GM12878 (cell line): ENCODE results near the gene DDHD1. TPM values are rescaled to one million over a fixed set of nuclear protein-coding genes. Genes with fewer than 3 reads are reported as not detected.

Experiments used
- ATAC-seq: fragments of 200-7000 bp; cut with Tn5 transposase; 3 replicates; pipeline ENCODE4 v1.9.1; 2020; ENCODE audit warnings: mild to moderate bottlenecking, moderate library complexity
- BruUV-seq: library from RNA; stranded (reverse); fragments of 400-500 nt; replicated peaks from 2 replicates; lab custom pipeline; 2021; lab: Mats Ljungman, UMichigan
- CTCF ChIA-PET: fragments of 300-600 bp; sonication (Branson Sonifier 250); formaldehyde crosslinking; extraction: SDS; loops from one replicate; lab custom pipeline; 2021; ENCODE audit warnings: inconsistent platforms; lab: Yijun Ruan, JAX
- POLR2A ChIA-PET: fragments of 350-600 bp; formaldehyde crosslinking; extraction: SDS; loops from one replicate; lab custom pipeline; 2021; ENCODE audit warnings: inconsistent platforms; lab: Charles Lee
- RAD21 ChIA-PET: fragments of 300-600 bp; sonication (Branson Sonifier 250); formaldehyde crosslinking; loops from one replicate; lab custom pipeline; 2023; ENCODE audit warnings: antibody characterized with exemption; ENCODE audit not compliant: unreplicated experiment; lab: Charles Lee
- SMC1A ChIA-PET: fragments of 300-600 bp; sonication (Branson Sonifier 250); formaldehyde crosslinking; loops from one replicate; lab custom pipeline; 2023; ENCODE audit not compliant: unreplicated experiment, uncharacterized antibody; lab: Charles Lee
- DNase-seq: peaks from one replicate; pipeline ENCODE4 v3.0.0-alpha.2; 2011; ENCODE audit warnings: low read depth, low spot score
- FAIRE-seq: peaks from 3 replicates; lab custom pipeline; 2011; peaks lifted over from hg19 to GRCh38; lab: Jason Lieb, UNC
- H2AFZ ChIP-seq: 2 replicates; pipeline ENCODE4 v1.6.0; 2011; ENCODE audit warnings: low read depth, low read length, control low read depth; ENCODE audit not compliant: control insufficient read depth
- H3K27ac ChIP-seq: 2 replicates; pipeline ENCODE4 v1.5.1; 2011; ENCODE audit warnings: control low read depth; ENCODE audit not compliant: control insufficient read depth, insufficient read depth
- H3K27me3 ChIP-seq, 2 experiments: replicated peaks in 1 of 2; 2 replicates each; pipeline versions ENCODE4 v1.6.0 to v1.6.1; 2011; ENCODE audit warnings: low read length in 1 of 2; ENCODE audit not compliant: control insufficient read depth in 2 of 2, insufficient read depth in 2 of 2
- H3K36me3 ChIP-seq, 2 experiments: 2 replicates each; pipeline ENCODE4 v1.5.1; 2011; ENCODE audit warnings: low read length in 1 of 2; ENCODE audit not compliant: control insufficient read depth in 2 of 2, insufficient read depth in 2 of 2
- H3K4me1 ChIP-seq: 2 replicates; pipeline ENCODE4 v1.6.1; 2011; ENCODE audit warnings: mild to moderate bottlenecking, low read length, moderate library complexity, mixed read lengths; ENCODE audit not compliant: control insufficient read depth, insufficient read depth
- H3K4me2 ChIP-seq: 2 replicates; pipeline ENCODE4 v1.6.0; 2011; ENCODE audit warnings: control low read depth; ENCODE audit not compliant: control insufficient read depth, insufficient read depth
- H3K4me3 ChIP-seq: fragments of 200-600 bp; sonication (generic); 2 replicates; pipeline ENCODE4 v1.5.1; 2016
- H3K79me2 ChIP-seq: 2 replicates; pipeline ENCODE4 v1.6.0; 2011; ENCODE audit warnings: low read length; ENCODE audit not compliant: control insufficient read depth, insufficient read depth
- H3K9ac ChIP-seq: 2 replicates; pipeline ENCODE4 v1.8.0; 2011; ENCODE audit warnings: low read length, control low read depth, mixed read lengths; ENCODE audit not compliant: control insufficient read depth, insufficient read depth
- H3K9me3 ChIP-seq: replicated peaks from 3 replicates; pipeline ENCODE4 v1.5.1; 2011; ENCODE audit warnings: mild to moderate bottlenecking, low read length; ENCODE audit not compliant: control insufficient read depth, insufficient read depth
- H4K20me1 ChIP-seq: 2 replicates; pipeline ENCODE4 v1.6.0; 2011; ENCODE audit not compliant: control insufficient read depth, insufficient read depth
- BACH1 ChIP-seq: fragments of 450-650 bp; IDR thresholded peaks from 2 replicates; pipeline ENCODE4 v1.6.1; 2017; ENCODE audit warnings: mild to moderate bottlenecking, borderline replicate concordance
- BRCA1 ChIP-seq: IDR thresholded peaks from 2 replicates; pipeline ENCODE4 v1.6.1; 2011; ENCODE audit warnings: low read depth, low read length, improper control_type of control experiment
- E4F1 ChIP-seq: fragments of 450-650 bp; IDR thresholded peaks from 2 replicates; pipeline ENCODE4 v1.6.1; 2018; ENCODE audit warnings: borderline replicate concordance, mild to moderate bottlenecking; ENCODE audit not compliant: partially characterized antibody
- ETV6 ChIP-seq, 2 experiments: fragments of 450-650 bp in 1 of 2; IDR thresholded peaks in 1 of 2; conservative IDR thresholded peaks in 1 of 2; 2 replicates each; pipeline ENCODE4 v1.6.1; 2014; ENCODE audit warnings: antibody characterized with exemption in 1 of 2, borderline replicate concordance in 1 of 2, low read depth in 1 of 2, mild to moderate bottlenecking in 1 of 2, moderate library complexity in 1 of 2
- FOXK2 ChIP-seq: fragments of 450-650 bp; IDR thresholded peaks from 2 replicates; pipeline ENCODE4 v1.6.1; 2017; ENCODE audit warnings: mild to moderate bottlenecking, moderate library complexity
- HDGF ChIP-seq: fragments of 450-650 bp; IDR thresholded peaks from 2 replicates; pipeline ENCODE4 v1.6.1; 2016; ENCODE audit warnings: antibody characterized with exemption
- MYB ChIP-seq: fragments of 150-350 bp; IDR thresholded peaks from 2 replicates; pipeline ENCODE4 v1.6.1; 2014; ENCODE audit warnings: mild to moderate bottlenecking, low read depth, low read length, borderline replicate concordance
- PML ChIP-seq: IDR thresholded peaks from 2 replicates; pipeline ENCODE4 v1.6.1; 2012; ENCODE audit warnings: low read length, inconsistent platforms
- POU2F2 ChIP-seq: IDR thresholded peaks from 3 replicates; pipeline ENCODE4 v1.6.1; 2011; ENCODE audit warnings: low read depth, mild to moderate bottlenecking, low read length, borderline replicate concordance
- RB1 ChIP-seq: fragments of 450-650 bp; formaldehyde crosslinking; IDR thresholded peaks from 2 replicates; pipeline ENCODE4 v1.6.1; 2017; ENCODE audit warnings: mild to moderate bottlenecking, borderline replicate concordance
- RBBP5 ChIP-seq: fragments of 200-600 bp; sonication (generic); conservative IDR thresholded peaks from 2 replicates; pipeline ENCODE4 v1.6.1; 2016
- SPI1 ChIP-seq: IDR thresholded peaks from 2 replicates; pipeline ENCODE4 v1.6.1; 2011; ENCODE audit warnings: low read depth, mild to moderate bottlenecking, low read length, moderate library complexity, borderline replicate concordance; ENCODE audit not compliant: insufficient read depth
- WGBS: methylation state at CpG from one replicate; pipeline ENCODE4 v1.1.6; 2016; ENCODE audit warnings: low lambda C conversion rate; ENCODE audit not compliant: insufficient replicate concordance, insufficient coverage; ENCODE audit errors: missing lambda C conversion rate; 5-methylcytosine and 5-hydroxymethylcytosine counted together
- in situ Hi-C: fragments of 300-500 bp; cut with MboI; formaldehyde crosslinking; loops from 9 replicates; pipeline ENCODE4 v1.14.3; 2018; ENCODE audit warnings: mixed read lengths
- intact Hi-C: fragments of 100-400 bp; cut with micrococcal nuclease; formaldehyde crosslinking; loops from one replicate; pipeline ENCODE4 v1.14.2; 2022; ENCODE audit not compliant: unreplicated experiment
- polyA plus RNA-seq, 11 experiments: library from polyadenylated mRNA; depleted of rRNA in 4 of 11; unstranded in 6 of 11; stranded (reverse) in 5 of 11; fragments of >200 nt; fragmentation: Nextera tagmentation in 4 of 11; fragmentation: Illumina TruSeq in 1 of 11; extraction: Ambion mirVana in 4 of 11; extraction: Trizol in 1 of 11; gene quantifications; 1 replicate in 1 of 11; 2 replicates in 10 of 11; pipeline versions ENCODE4 v1.2.1 to v1.2.3, GENCODE V29; 2011 to 2016; ENCODE audit warnings: inconsistent platforms in 2 of 11, missing spikeins in 2 of 11, low read depth in 1 of 11
- total RNA-seq, 4 experiments: library from RNA; depleted of rRNA in 3 of 4; stranded (reverse); fragments of >200 nt in 3 of 4; fragmentation: Illumina TruSeq in 1 of 4; extraction: Trizol in 1 of 4; gene quantifications; 2 replicates each; pipeline versions ENCODE4 v1.2.1 to v1.2.3, GENCODE V29; 2013 to 2021

DDHD1 gene
- total and polyA plus RNA-seq, 10 of the 15 experiments (the other 5 are each of a cell fraction or from before 2014, with no cell fraction given) = 7.7 to 52.3 (median 28.5) TPM

GRCh38 chr14:53011053-53011462 is 142.1 kb downstream of the DDHD1 start:
- in situ Hi-C loops = no loop called here

More at GRCh38 chr14:53011053-53011462, 142.1 kb downstream of the DDHD1 start:
- FAIRE-seq (no peak), ATAC-seq (no peak), DNase-seq (no peak)
- no peak overlapping the region for H3K27ac ChIP-seq
- ChIA-PET SMC1A (no interaction called here), RAD21 (no interaction called here), POLR2A (no interaction called here), CTCF (no interaction called here)
- no peak overlapping the region for H3K9ac ChIP-seq
- 90% methylated on average over 7 of the region's 7 CpGs for WGBS
- H4K20me1 ChIP-seq = no peaks in the 10 kb centered on the region
- H3K27me3 ChIP-seq = no peaks in the 10 kb centered on the region; a peak in 1 of 4 replicates
- BruUV-seq = no TSS peak
- no peaks in the 10 kb centered on the region; the same call in 2 of the 3 replicates for H3K9me3 ChIP-seq
- no peak overlapping the region for H3K4me3 ChIP-seq
- H3K79me2 ChIP-seq = no peaks in the 10 kb centered on the region
- H3K36me3 ChIP-seq = no peaks in the 10 kb centered on the region
- H3K4me1 ChIP-seq = no peaks in the 10 kb centered on the region
- intact Hi-C loops = no loop called here
- H3K4me2 ChIP-seq = no peak overlapping the region
- TF ChIP-seq ETV6 (conservative IDR thresholded peaks at IDR 0.05 in 1 of 2, IDR thresholded peaks at IDR 0.05 in 1 of 2; ENCODE audit: borderline replicate concordance in 1 of 2, low read depth in 1 of 2) = no peak
- TF ChIP-seq PML = no peak
- TF ChIP-seq SPI1 = no peak
- no peak for TF ChIP-seq FOXK2
- no peak for TF ChIP-seq POU2F2
- TF ChIP-seq MYB = no peak
- TF ChIP-seq RBBP5 = no peak
- no peak for TF ChIP-seq HDGF
- TF ChIP-seq RB1 = no peak
- no peak for TF ChIP-seq BACH1
- TF ChIP-seq E4F1 = no peak
- TF ChIP-seq BRCA1 = no peak
- H2AFZ ChIP-seq = no peak overlapping the region
